ENCODE results near the gene PPM1L.
"Not testable (repeated sequence)": the region's sequence is repeated elsewhere in the genome, so short reads cannot be mapped to it uniquely, and the experiment has no call there.

PPM1L gene

GRCh38 chr3:161026612-161027510 is 270.8 kb downstream of the PPM1L start:
- TF ChIP-seq CTCF (IDR thresholded peaks at IDR 0.05; ENCODE audit: low read depth, low read length): no peak

GRCh38 chr3:161028555-161029153 is 272.6 kb downstream of the PPM1L start:
- no peak for TF ChIP-seq CTCF (IDR thresholded peaks at IDR 0.05; ENCODE audit: low read depth, low read length)
- no peak overlapping the region for H3K4me3 ChIP-seq (ENCODE audit: low read depth, low read length)

More at GRCh38 chr3:161026612-161027510, 270.8 kb downstream of the PPM1L start:
- no peak overlapping the region for H3K4me3 ChIP-seq (ENCODE audit: low read depth, low read length)

- no peak for TF ChIP-seq CTCF (IDR thresholded peaks at IDR 0.05; ENCODE audit: low read depth, low read length)
- H3K4me3 ChIP-seq (ENCODE audit: low read depth, low read length): no peak overlapping the region
These were observed 275.1 kb downstream of the PPM1L start for GRCh38 chr3:161031134-161031533.

GRCh38 chr3:161034913-161035550 is 279.0 kb downstream of the PPM1L start:
- H3K4me3 ChIP-seq (ENCODE audit: low read depth, low read length): not testable (repeated sequence)

- no peak for TF ChIP-seq CTCF (IDR thresholded peaks at IDR 0.05; ENCODE audit: low read depth, low read length)
- H3K4me3 ChIP-seq (ENCODE audit: low read depth, low read length): no peak overlapping the region
These were observed 279.7 kb downstream of the PPM1L start for GRCh38 chr3:161035711-161036110.

GRCh38 chr3:161038725-161039124 is 282.7 kb downstream of the PPM1L start:
- no peak overlapping the region for H3K4me3 ChIP-seq (ENCODE audit: low read depth, low read length)
- no peak for TF ChIP-seq CTCF (IDR thresholded peaks at IDR 0.05; ENCODE audit: low read depth, low read length)

- H3K4me3 ChIP-seq (ENCODE audit: low read depth, low read length): no peak overlapping the region
- TF ChIP-seq CTCF (IDR thresholded peaks at IDR 0.05; ENCODE audit: low read depth, low read length): no peak
These were observed 286.0 kb downstream of the PPM1L start for GRCh38 chr3:161042023-161042501.

All from WI38 (cell line).